HCT116 (cell line): ENCODE results near the gene PLOD2. TPM values are rescaled to one million over a fixed set of nuclear protein-coding genes. Genes with fewer than 3 reads are reported as not detected.

ENCODE experiments used
- ATAC-seq: fragments of 200-7000 bp; cut with Tn5 transposase; 2 replicates; pipeline ENCODE4 v1.9.1; 2020; ENCODE audit warnings: mild to moderate bottlenecking, moderate library complexity
- BruUV-seq: library from RNA; stranded (reverse); fragments of 400-500 nt; replicated peaks from 2 replicates; lab custom pipeline; 2021; lab: Mats Ljungman, UMichigan
- CTCF ChIA-PET: fragments of 300-600 bp; sonication (Branson Sonifier 250); formaldehyde crosslinking; loops from one replicate; lab custom pipeline; 2021; ENCODE audit warnings: antibody characterized with exemption; lab: Charles Lee
- POLR2A ChIA-PET: fragments of 300-600, 350-600 bp; sonication (Branson Sonifier 250); formaldehyde crosslinking; loops from one replicate; lab custom pipeline; 2021; ENCODE audit warnings: antibody characterized with exemption; lab: Charles Lee
- RAD21 ChIA-PET, 2 experiments: fragments of 300-600 bp; sonication (Branson Sonifier 250); formaldehyde crosslinking; loops; one replicate each; lab custom pipeline; 2023; ENCODE audit warnings: low total read pairs in 2 of 2; ENCODE audit not compliant: uncharacterized antibody in 2 of 2, unreplicated experiment in 2 of 2, low non-redundant PET in 1 of 2; lab: Charles Lee
- DNase-seq: peaks from one replicate; pipeline ENCODE4 v3.0.0-alpha.2; 2010; ENCODE audit warnings: low read depth, low spot score
- H2AFZ ChIP-seq: fragments of 200-600 bp; shearing (Covaris generic), sonication (generic); 2 replicates; pipeline ENCODE4 v1.6.1; 2017; ENCODE audit warnings: low read depth, mixed run types, mixed read lengths, antibody characterized with exemption, low read length; ENCODE audit not compliant: poor library complexity, severe bottlenecking
- H3K27ac ChIP-seq: 2 replicates; pipeline ENCODE4 v1.5.1; 2012; ENCODE audit warnings: low read depth, low read length
- H3K27me3 ChIP-seq: fragments of 200-600 bp; sonication (generic); 2 replicates; pipeline ENCODE4 v1.6.1; 2016; ENCODE audit warnings: mixed run types, low read length, mixed read lengths; ENCODE audit not compliant: insufficient read depth
- H3K36me3 ChIP-seq, 2 experiments: fragments of 200-500 bp in 1 of 2; fragments of 200-600 bp in 1 of 2; sonication (Bioruptor generic) in 1 of 2; sonication (generic) in 1 of 2; 2 replicates each; pipeline versions ENCODE4 v1.5.1 to v1.6.1; 2014 to 2016; ENCODE audit warnings: low read length in 2 of 2, inconsistent platforms in 1 of 2, mixed read lengths in 1 of 2, mixed run types in 1 of 2; ENCODE audit not compliant: insufficient read depth in 2 of 2, control insufficient read depth in 1 of 2
- H3K4me1 ChIP-seq, 2 experiments: fragments of 200-600 bp in 1 of 2; sonication (generic) in 1 of 2; 2 replicates each; pipeline versions ENCODE4 v1.5.1 to v1.6.1; 2012 to 2017; ENCODE audit warnings: low read length in 2 of 2, inconsistent platforms in 1 of 2, mild to moderate bottlenecking in 1 of 2, mixed read lengths in 1 of 2, mixed run types in 1 of 2, moderate library complexity in 1 of 2; ENCODE audit not compliant: insufficient read depth in 2 of 2, control insufficient read depth in 1 of 2
- H3K4me2 ChIP-seq: fragments of 200-600 bp; sonication (generic); 2 replicates; pipeline ENCODE4 v1.6.1; 2017; ENCODE audit warnings: mixed run types, low read length, mixed read lengths
- H3K4me3 ChIP-seq, 2 experiments: fragments of 200-600 bp in 1 of 2; sonication (generic) in 1 of 2; replicated peaks in 1 of 2; 2 replicates each; pipeline ENCODE4 v1.5.1; 2011 to 2016; ENCODE audit warnings: low read length in 2 of 2, control low read depth in 1 of 2, low read depth in 1 of 2, mild to moderate bottlenecking in 1 of 2, mixed read lengths in 1 of 2, mixed run types in 1 of 2
- H3K79me2 ChIP-seq: fragments of 200-600 bp; sonication (generic); 2 replicates; pipeline ENCODE4 v1.6.1; 2017; ENCODE audit warnings: mild to moderate bottlenecking, mixed run types, low read length, moderate library complexity, mixed read lengths; ENCODE audit not compliant: insufficient read depth
- H3K9ac ChIP-seq: fragments of 200-600 bp; sonication (generic); 2 replicates; pipeline ENCODE4 v1.6.1; 2016; ENCODE audit warnings: low read length, mixed read lengths
- H3K9me2 ChIP-seq: fragments of 200-600 bp; sonication (generic), shearing (Covaris generic); 2 replicates; pipeline ENCODE4 v1.6.1; 2017; ENCODE audit warnings: mixed run types, mild to moderate bottlenecking, moderate library complexity; ENCODE audit not compliant: insufficient read depth
- H3K9me3 ChIP-seq, 2 experiments: fragments of 200-500 bp in 1 of 2; fragments of 200-600 bp in 1 of 2; sonication (Bioruptor generic) in 1 of 2; sonication (generic) in 1 of 2; 2 replicates each; pipeline ENCODE4 v1.6.1; 2014 to 2017; ENCODE audit warnings: low read length in 2 of 2, mixed read lengths in 2 of 2, inconsistent platforms in 1 of 2, low read depth in 1 of 2, mild to moderate bottlenecking in 1 of 2, mixed run types in 1 of 2, moderate library complexity in 1 of 2; ENCODE audit not compliant: control insufficient read depth in 1 of 2, insufficient read depth in 1 of 2
- H4K20me1 ChIP-seq: fragments of 200-600 bp; sonication (generic), shearing (Covaris generic); 2 replicates; pipeline ENCODE4 v1.6.1; 2017; ENCODE audit warnings: mixed run types, mild to moderate bottlenecking, moderate library complexity; ENCODE audit not compliant: insufficient read depth
- CTCF ChIP-seq, 3 experiments: fragments of 200-600 bp in 1 of 3; sonication (generic) in 1 of 3; IDR thresholded peaks in 2 of 3; conservative IDR thresholded peaks in 1 of 3; 2 replicates each; pipeline ENCODE4 v1.5.1; 2012 to 2017; ENCODE audit warnings: low read depth in 2 of 3, low read length in 2 of 3, antibody characterized with exemption in 1 of 3, borderline replicate concordance in 1 of 3, control low read depth in 1 of 3, mild to moderate bottlenecking in 1 of 3, mixed read lengths in 1 of 3, mixed run types in 1 of 3, moderate library complexity in 1 of 3; ENCODE audit not compliant: insufficient read depth in 1 of 3
- EGR1 ChIP-seq: IDR thresholded peaks from 2 replicates; pipeline ENCODE4 v1.6.1; 2012; ENCODE audit warnings: low read depth
- EZH2 ChIP-seq: fragments of 200-600 bp; sonication (generic); IDR thresholded peaks from 2 replicates; pipeline ENCODE4 v1.6.1; 2017; ENCODE audit warnings: antibody characterized with exemption, mixed run types
- FOSL1 ChIP-seq: IDR thresholded peaks from 2 replicates; pipeline ENCODE4 v1.6.1; 2012; ENCODE audit warnings: low read depth
- JUND ChIP-seq: IDR thresholded peaks from 2 replicates; pipeline ENCODE4 v1.6.1; 2012
- POLR2A ChIP-seq: IDR thresholded peaks from 2 replicates; pipeline ENCODE4 v1.7.0; 2011; ENCODE audit warnings: borderline replicate concordance; ENCODE audit not compliant: insufficient read depth, insufficient read length; ENCODE audit errors: extremely low read depth
- POLR2AphosphoS5 ChIP-seq: IDR thresholded peaks from 2 replicates; pipeline ENCODE4 v1.6.1; 2011; ENCODE audit warnings: mild to moderate bottlenecking, low read depth, low read length, moderate library complexity
- RAD21 ChIP-seq: IDR thresholded peaks from 2 replicates; pipeline ENCODE4 v1.6.1; 2012; ENCODE audit warnings: low read depth, mild to moderate bottlenecking
- REST ChIP-seq: IDR thresholded peaks from 2 replicates; pipeline ENCODE4 v1.6.1; 2012; ENCODE audit warnings: low read depth
- YY1 ChIP-seq: IDR thresholded peaks from 2 replicates; pipeline ENCODE4 v1.6.1; 2011; ENCODE audit warnings: low read length, low read depth, moderate library complexity, mild to moderate bottlenecking; ENCODE audit not compliant: insufficient replicate concordance; ENCODE audit errors: extremely low read depth
- ZBTB33 ChIP-seq: IDR thresholded peaks from 2 replicates; pipeline ENCODE4 v1.6.1; 2011; ENCODE audit warnings: mild to moderate bottlenecking, low read length, moderate library complexity; ENCODE audit not compliant: insufficient replicate concordance; ENCODE audit errors: extremely low read depth
- ZFX ChIP-seq: fragments of 450-650 bp; IDR thresholded peaks from 2 replicates; pipeline ENCODE4 v1.6.1; 2017
- ZNF274 ChIP-seq: fragments of 200-500 bp; sonication (Bioruptor generic); IDR thresholded peaks from 2 replicates; pipeline ENCODE4 v1.6.1; 2014; ENCODE audit warnings: mild to moderate bottlenecking, low read depth, low read length, inconsistent platforms
- intact Hi-C: fragments of 100-400 bp; cut with micrococcal nuclease; formaldehyde crosslinking; loops from 2 replicates; pipeline ENCODE4 v1.10.0; 2022
- total RNA-seq: library from RNA; stranded (reverse); gene quantifications from one replicate; pipeline ENCODE4 v1.2.1, GENCODE V29; 2021; ENCODE audit not compliant: unreplicated experiment

The PLOD2 gene
- total RNA-seq, 1 experiment from 2014 or later: 25.8 TPM

- TF ChIP-seq JUND (no peak), RAD21 (no peak), POLR2AphosphoS5 (no peak), FOSL1 (no peak), YY1 (no peak), REST (no peak), ZBTB33 (no peak), ZFX (no peak), EZH2 (no peak), POLR2A (no peak), EGR1 (no peak), CTCF (IDR thresholded peaks at IDR 0.05 in 2 of 3, conservative IDR thresholded peaks at IDR 0.05 in 1 of 3; ENCODE audit: borderline replicate concordance in 1 of 3, insufficient read depth in 1 of 3, low read depth in 2 of 3, low read length in 2 of 3) (no peak), ZNF274 (no peak)
- no peaks in the 10 kb centered on the region for H3K9me3 ChIP-seq
- no peaks in the 10 kb centered on the region for H4K20me1 ChIP-seq
- no peak overlapping the region for H3K4me2 ChIP-seq
- H3K27ac ChIP-seq: no peak overlapping the region
- H3K9ac ChIP-seq: no peak overlapping the region
- H3K4me3 ChIP-seq: no peak overlapping the region
- no peaks in the 10 kb centered on the region for H3K79me2 ChIP-seq
- intact Hi-C loops: no loop called here
- ChIA-PET POLR2A (no interaction called here), RAD21 (no interaction called here), CTCF (no interaction called here)
- peaks cover 0 to 8% of the 10 kb centered on the region in 2 experiments; a peak in 2 of 4 replicates for H3K4me1 ChIP-seq
- no peaks in the 10 kb centered on the region for H3K27me3 ChIP-seq
- no peak for DNase-seq
- BruUV-seq: no TSS peak
- H3K36me3 ChIP-seq: no peaks in the 10 kb centered on the region
- H3K9me2 ChIP-seq: no peaks in the 10 kb centered on the region
- no peak overlapping the region for H2AFZ ChIP-seq
- ATAC-seq: no peak
Observed at GRCh38 chr3:146180376-146180775, 19.4 kb upstream of the PLOD2 start.
